HepG2 (cell line): ENCODE results near the gene VGF. TPM values are rescaled to one million over a fixed set of nuclear protein-coding genes. Genes with fewer than 3 reads are reported as not detected.

Source experiments
- AHDC1 ChIP-seq: sonication (generic); formaldehyde crosslinking; IDR thresholded peaks from 2 replicates; pipeline ENCODE4 v1.5.1; 2020; ENCODE audit warnings: mild to moderate bottlenecking, missing genetic modification reagents, borderline replicate concordance
- ARNTL ChIP-seq: sonication (generic); formaldehyde crosslinking; IDR thresholded peaks from 2 replicates; pipeline ENCODE4 v1.4.0; 2020; ENCODE audit warnings: mild to moderate bottlenecking, missing genetic modification reagents
- BHLHE40 ChIP-seq: IDR thresholded peaks from 2 replicates; pipeline ENCODE4 v1.6.1; 2011; ENCODE audit warnings: low read length, improper control_type of control experiment
- FOXK1 ChIP-seq: sonication (generic); formaldehyde crosslinking; IDR thresholded peaks from 2 replicates; pipeline ENCODE4 v1.4.0; 2020; ENCODE audit warnings: low read depth, missing genetic modification reagents, borderline replicate concordance
- IRF2 ChIP-seq: IDR thresholded peaks from 2 replicates; pipeline ENCODE4 v1.6.1; 2018; ENCODE audit warnings: missing genetic modification reagents, missing compliant biosample characterization
- KDM1A ChIP-seq: IDR thresholded peaks from 2 replicates; pipeline ENCODE4 v1.6.1; 2016; ENCODE audit warnings: missing compliant biosample characterization
- KDM4B ChIP-seq: sonication (generic); formaldehyde crosslinking; IDR thresholded peaks from 2 replicates; pipeline ENCODE4 v1.4.0; 2020; ENCODE audit warnings: missing genetic modification reagents
- NR0B2 ChIP-seq: sonication (generic); formaldehyde crosslinking; IDR thresholded peaks from 2 replicates; pipeline ENCODE4 v1.4.0; 2020; ENCODE audit warnings: mild to moderate bottlenecking, missing genetic modification reagents
- RBFOX2 ChIP-seq: fragments of 200-400 bp; formaldehyde crosslinking; IDR thresholded peaks from 2 replicates; pipeline ENCODE4 v1.6.1; 2017; ENCODE audit warnings: low read depth, mild to moderate bottlenecking, low read length
- SNAPC5 ChIP-seq: sonication (generic); formaldehyde crosslinking; IDR thresholded peaks from 2 replicates; pipeline ENCODE4 v1.8.1; 2023; ENCODE audit warnings: mild to moderate bottlenecking, missing genetic modification reagents, borderline replicate concordance
- TMF1 ChIP-seq: sonication (generic); formaldehyde crosslinking; IDR thresholded peaks from 2 replicates; pipeline ENCODE4 v1.8.1; 2022; ENCODE audit warnings: low read depth, missing genetic modification reagents
- WIZ ChIP-seq: sonication (generic); formaldehyde crosslinking; IDR thresholded peaks from 2 replicates; pipeline ENCODE4 v1.5.1; 2020; ENCODE audit warnings: mild to moderate bottlenecking, missing genetic modification reagents
- ZNF235 ChIP-seq: sonication (generic); formaldehyde crosslinking; IDR thresholded peaks from 2 replicates; pipeline ENCODE4 v1.8.1; 2023; ENCODE audit warnings: mild to moderate bottlenecking, missing genetic modification reagents, borderline replicate concordance
- ZNF276 ChIP-seq: sonication (generic); formaldehyde crosslinking; IDR thresholded peaks from 2 replicates; pipeline ENCODE4 v1.4.0; 2020; ENCODE audit warnings: mild to moderate bottlenecking, low read depth, missing genetic modification reagents
- ZNF558 ChIP-seq: sonication (generic); formaldehyde crosslinking; IDR thresholded peaks from 2 replicates; pipeline ENCODE4 v1.9.0; 2022; ENCODE audit warnings: mild to moderate bottlenecking, missing genetic modification reagents, borderline replicate concordance
- ZNF563 ChIP-seq: sonication (generic); formaldehyde crosslinking; IDR thresholded peaks from 2 replicates; pipeline ENCODE4 v1.8.0; 2022; ENCODE audit warnings: mild to moderate bottlenecking, moderate library complexity, missing genetic modification reagents
- ZNF605 ChIP-seq: sonication (generic); formaldehyde crosslinking; IDR thresholded peaks from 2 replicates; pipeline ENCODE4 v1.8.0; 2022; ENCODE audit warnings: mild to moderate bottlenecking, missing genetic modification reagents
- ZNF619 ChIP-seq: sonication (generic); formaldehyde crosslinking; IDR thresholded peaks from 2 replicates; pipeline ENCODE4 v1.4.0; 2020; ENCODE audit warnings: mild to moderate bottlenecking, missing genetic modification reagents
- ZNF652 ChIP-seq: IDR thresholded peaks from 2 replicates; pipeline ENCODE4 v1.6.1; 2016; ENCODE audit warnings: low read depth, borderline replicate concordance
- ZNF784 ChIP-seq: sonication (generic); formaldehyde crosslinking; IDR thresholded peaks from 2 replicates; pipeline ENCODE4 v1.5.1; 2020; ENCODE audit warnings: missing genetic modification reagents, mild to moderate bottlenecking, borderline replicate concordance
- ZNF792 ChIP-seq: IDR thresholded peaks from 2 replicates; pipeline ENCODE4 v1.6.1; 2016
- ZNF879 ChIP-seq: sonication (generic); formaldehyde crosslinking; IDR thresholded peaks from 2 replicates; pipeline ENCODE4 v1.8.1; 2023; ENCODE audit warnings: missing genetic modification reagents
- polyA plus RNA-seq, 8 experiments: library from polyadenylated mRNA; depleted of rRNA in 3 of 8; stranded (reverse) in 7 of 8; unstranded in 1 of 8; fragments of >200 nt; fragmentation: Illumina TruSeq in 4 of 8; extraction: Trizol in 4 of 8; gene quantifications; 2 replicates each; pipeline versions ENCODE4 v1.2.1 to v1.2.3, GENCODE V29; 2011 to 2016; ENCODE audit warnings: low read depth in 4 of 8, missing spikeins in 1 of 8, mixed read lengths in 1 of 8; ENCODE audit not compliant: insufficient read depth in 1 of 8
- total RNA-seq, 5 experiments: library from RNA; depleted of rRNA; stranded (reverse); fragments of >200 nt; fragmentation: Illumina TruSeq; extraction: Trizol; gene quantifications; 2 replicates each; pipeline ENCODE4 v1.2.3, GENCODE V29; 2016; ENCODE audit warnings: low read depth in 1 of 5

Gene VGF
- total and polyA plus RNA-seq, 2 of the 13 experiments (the other 11 are each of a cell fraction or from before 2014, with no cell fraction given), result 0.12 to 0.46 TPM

GRCh38 chr7:101125989-101126650 is 39.2 kb downstream of the VGF start (continued):
- TF ChIP-seq ZNF276 (CRISPR knock-in tag) (peak; percentile 85; the same call in 1 of the 2 replicates), KDM4B (CRISPR knock-in tag) (no peak), KDM1A (peak; percentile 73), ZNF563 (CRISPR knock-in tag) (peak; percentile 56), FOXK1 (CRISPR knock-in tag) (peak; percentile 69), TMF1 (CRISPR knock-in tag) (peak; percentile 71), WIZ (CRISPR knock-in tag) (peak; percentile 83; the same call in 1 of the 2 replicates), NR0B2 (0 out of 2 replicates have a peak, but pooled peaks have one; percentile 54), IRF2 (CRISPR knock-in tag) (peak; percentile 22; the same call in 1 of the 2 replicates), ZNF619 (CRISPR knock-in tag) (0 out of 2 replicates have a peak, but pooled peaks have one; percentile 16), ZNF879 (CRISPR knock-in tag) (no peak), ZNF784 (CRISPR knock-in tag) (0 out of 2 replicates have a peak, but pooled peaks have one; percentile 19), ZNF235 (CRISPR knock-in tag) (no peak), AHDC1 (peak; percentile 52; the same call in 1 of the 2 replicates), ZNF558 (peak; percentile 92; the same call in 1 of the 2 replicates), BHLHE40 (peak; percentile 70), ARNTL (peak; percentile 99), ZNF652 (CRISPR knock-in tag) (no peak), RBFOX2 (no peak), ZNF605 (CRISPR knock-in tag) (peak; percentile 9; the same call in 1 of the 2 replicates), SNAPC5 (no peak; the same call in 1 of the 2 replicates), ZNF792 (peak; percentile 69; the same call in 1 of the 2 replicates)
